Activated CD8-positive, alpha-beta T cell treated with anti-CD3 and anti-CD28 coated beads for 36 hours (primary cell): ENCODE data around the gene PLEKHF1. TPM values are rescaled to one million over a fixed set of nuclear protein-coding genes. Genes with fewer than 3 reads are reported as not detected.

Experiments used
- ATAC-seq: fragments of 200-7000 bp; cut with Tn5 transposase; one replicate; pipeline ENCODE4 v1.10.0; 2021; ENCODE audit warnings: mild to moderate bottlenecking, moderate library complexity
- CTCF ChIA-PET: fragments of 350-600 bp; sonication (Branson Sonifier 250); formaldehyde crosslinking; loops from one replicate; lab custom pipeline; 2021; ENCODE audit warnings: antibody characterized with exemption; lab: Charles Lee
- POLR2A ChIA-PET: fragments of 350-600 bp; sonication (Branson Sonifier 250); formaldehyde crosslinking; loops from one replicate; lab custom pipeline; 2021; ENCODE audit warnings: antibody characterized with exemption; lab: Charles Lee
- DNase-seq: peaks from one replicate; pipeline ENCODE4 v3.0.0-alpha.2; 2020
- H3K27ac Mint-ChIP-seq: one replicate; pipeline ENCODE4 v1.8.0; 2021; ENCODE audit warnings: mild to moderate bottlenecking, mixed read lengths
- H3K27me3 Mint-ChIP-seq: one replicate; pipeline ENCODE4 v1.8.0; 2021; ENCODE audit warnings: mixed read lengths
- H3K36me3 Mint-ChIP-seq: one replicate; pipeline ENCODE4 v1.8.0; 2021; ENCODE audit warnings: low read depth, mixed read lengths
- H3K4me1 Mint-ChIP-seq: one replicate; pipeline ENCODE4 v1.8.0; 2021; ENCODE audit warnings: low read depth, mixed read lengths
- H3K4me3 Mint-ChIP-seq: one replicate; pipeline ENCODE4 v1.8.0; 2021; ENCODE audit warnings: mild to moderate bottlenecking, moderate library complexity, mixed read lengths
- H3K9me3 Mint-ChIP-seq: one replicate; pipeline ENCODE4 v1.8.0; 2021; ENCODE audit warnings: mixed read lengths
- intact Hi-C: fragments of 100-400 bp; cut with micrococcal nuclease; formaldehyde crosslinking; loops from one replicate; pipeline ENCODE4 v1.10.0; 2022
- total RNA-seq, 2 experiments: library from RNA; stranded (reverse); gene quantifications; one replicate each; pipeline ENCODE4 v1.2.3, GENCODE V29; 2021
- TF ChIP-seq, protein P1 (sequence below): fragments of 200-600 bp; IDR thresholded peaks from one replicate; pipeline ENCODE4 v1.8.0; 2022; ENCODE audit warnings: antibody characterized with exemption, mild to moderate bottlenecking

Gene PLEKHF1
- total RNA-seq, 2 experiments from 2014 or later: 30.4 to 31.7 TPM

DNA sequence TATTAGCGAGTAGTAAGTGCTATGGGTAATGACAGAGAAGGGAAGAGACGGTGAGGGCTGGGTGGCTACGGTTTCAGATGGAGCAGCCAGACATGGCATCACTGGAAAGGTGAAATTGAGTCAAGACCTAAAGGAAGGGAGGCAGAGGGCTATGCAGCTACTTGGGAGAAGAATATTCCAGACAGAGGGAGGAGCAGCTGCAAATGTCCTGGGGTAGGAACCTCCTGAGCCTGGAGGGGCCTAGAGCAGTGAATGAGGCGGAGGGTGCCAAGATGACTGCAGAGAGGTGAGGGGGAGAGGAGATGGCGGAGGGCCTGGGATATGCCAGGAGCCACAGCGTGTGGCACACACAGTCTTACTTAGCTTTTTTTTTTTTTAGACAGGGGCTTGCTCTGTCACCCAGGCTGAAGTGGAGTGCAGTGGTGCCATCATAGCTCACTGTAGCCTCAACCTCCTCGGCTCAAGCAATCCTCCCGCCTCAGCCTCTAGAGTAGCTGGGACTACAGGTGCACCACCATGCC is 21.1 kb downstream of the PLEKHF1 start:
- Mint-ChIP-seq H3K9me3 (peaks cover 4% of the 10 kb centered on the region), H3K36me3 (peaks cover 7% of the 10 kb centered on the region), H3K27me3 (no peaks in the 10 kb centered on the region), H3K27ac (no peak overlapping the region), H3K4me1 (peaks cover 45% of the 10 kb centered on the region), H3K4me3 (no peak overlapping the region)
- TF ChIP-seq, protein P1, sequence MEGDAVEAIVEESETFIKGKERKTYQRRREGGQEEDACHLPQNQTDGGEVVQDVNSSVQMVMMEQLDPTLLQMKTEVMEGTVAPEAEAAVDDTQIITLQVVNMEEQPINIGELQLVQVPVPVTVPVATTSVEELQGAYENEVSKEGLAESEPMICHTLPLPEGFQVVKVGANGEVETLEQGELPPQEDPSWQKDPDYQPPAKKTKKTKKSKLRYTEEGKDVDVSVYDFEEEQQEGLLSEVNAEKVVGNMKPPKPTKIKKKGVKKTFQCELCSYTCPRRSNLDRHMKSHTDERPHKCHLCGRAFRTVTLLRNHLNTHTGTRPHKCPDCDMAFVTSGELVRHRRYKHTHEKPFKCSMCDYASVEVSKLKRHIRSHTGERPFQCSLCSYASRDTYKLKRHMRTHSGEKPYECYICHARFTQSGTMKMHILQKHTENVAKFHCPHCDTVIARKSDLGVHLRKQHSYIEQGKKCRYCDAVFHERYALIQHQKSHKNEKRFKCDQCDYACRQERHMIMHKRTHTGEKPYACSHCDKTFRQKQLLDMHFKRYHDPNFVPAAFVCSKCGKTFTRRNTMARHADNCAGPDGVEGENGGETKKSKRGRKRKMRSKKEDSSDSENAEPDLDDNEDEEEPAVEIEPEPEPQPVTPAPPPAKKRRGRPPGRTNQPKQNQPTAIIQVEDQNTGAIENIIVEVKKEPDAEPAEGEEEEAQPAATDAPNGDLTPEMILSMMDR: no peak
- intact Hi-C loops: no loop called here
- DNase-seq: no peak
- ChIA-PET CTCF (interaction anchor here (1.3 to 2.4 kb wide), 6 partner anchors 8 to 75 kb away, joined by 3 to 11 read pairs (median 7); partner anchors contain the start of gene PLEKHF1), POLR2A (interaction anchor here (0.6 to 1.7 kb wide), 4 partner anchors 29 to 79 kb away, joined by 3 to 7 read pairs (median 4); partner anchors contain the start of gene C19orf12)
- no peak for ATAC-seq

DNA sequence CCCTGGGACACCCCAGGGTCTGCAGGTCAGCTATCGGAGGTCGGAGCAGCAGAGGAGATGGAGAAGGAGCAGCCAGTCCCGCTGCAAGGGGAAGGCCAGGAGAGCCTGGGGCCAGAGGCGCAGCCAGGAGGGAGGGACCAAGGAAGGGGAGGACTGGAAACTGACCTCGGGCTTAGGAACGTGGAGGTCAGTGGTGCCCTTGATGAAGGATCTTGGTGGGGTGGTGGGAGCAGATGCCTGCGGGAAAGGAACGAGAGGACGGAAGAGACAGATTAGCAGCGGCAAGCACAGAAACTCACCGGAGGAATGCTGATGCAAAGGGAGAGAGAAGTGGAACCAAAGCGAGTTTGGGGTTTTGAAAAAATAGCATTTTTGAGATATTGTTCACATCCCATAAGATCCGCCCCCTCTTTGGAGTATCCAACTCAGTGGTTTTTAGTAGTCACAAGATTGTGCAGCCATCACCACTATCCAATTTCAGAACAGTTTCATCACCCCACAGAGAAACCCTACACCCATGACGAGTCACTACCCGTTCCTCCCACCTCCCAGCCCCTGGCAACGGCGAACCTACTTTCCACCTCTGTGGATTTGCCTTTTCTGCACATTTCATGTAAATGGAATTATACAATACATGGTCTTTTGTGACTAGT is 22.1 kb downstream of the PLEKHF1 start:
- peak overlapping the region; percentile 58 for H3K27ac Mint-ChIP-seq
- CTCF ChIA-PET: interaction anchor here (1.3 to 8.0 kb wide), 4 partner anchors 19 to 78 kb away, joined by 3 to 217 read pairs (median 8); partner anchors contain the start of genes PLEKHF1 and POP4
- intact Hi-C loops: no loop called here
- peak; percentile 71 for DNase-seq
- ATAC-seq: peak; percentile 60
- no peaks in the 10 kb centered on the region for H3K27me3 Mint-ChIP-seq
- H3K9me3 Mint-ChIP-seq: peaks cover 4% of the 10 kb centered on the region
- H3K4me1 Mint-ChIP-seq: peaks cover 37% of the 10 kb centered on the region
- no peak overlapping the region for H3K4me3 Mint-ChIP-seq
- POLR2A ChIA-PET: interaction anchor here (1.3 kb wide), 1 partner anchor 76 kb away, joined by 3 read pairs; no protein-coding TSS in a partner anchor
- H3K36me3 Mint-ChIP-seq: peaks cover 7% of the 10 kb centered on the region
- TF ChIP-seq, protein P1: no peak

DNA sequence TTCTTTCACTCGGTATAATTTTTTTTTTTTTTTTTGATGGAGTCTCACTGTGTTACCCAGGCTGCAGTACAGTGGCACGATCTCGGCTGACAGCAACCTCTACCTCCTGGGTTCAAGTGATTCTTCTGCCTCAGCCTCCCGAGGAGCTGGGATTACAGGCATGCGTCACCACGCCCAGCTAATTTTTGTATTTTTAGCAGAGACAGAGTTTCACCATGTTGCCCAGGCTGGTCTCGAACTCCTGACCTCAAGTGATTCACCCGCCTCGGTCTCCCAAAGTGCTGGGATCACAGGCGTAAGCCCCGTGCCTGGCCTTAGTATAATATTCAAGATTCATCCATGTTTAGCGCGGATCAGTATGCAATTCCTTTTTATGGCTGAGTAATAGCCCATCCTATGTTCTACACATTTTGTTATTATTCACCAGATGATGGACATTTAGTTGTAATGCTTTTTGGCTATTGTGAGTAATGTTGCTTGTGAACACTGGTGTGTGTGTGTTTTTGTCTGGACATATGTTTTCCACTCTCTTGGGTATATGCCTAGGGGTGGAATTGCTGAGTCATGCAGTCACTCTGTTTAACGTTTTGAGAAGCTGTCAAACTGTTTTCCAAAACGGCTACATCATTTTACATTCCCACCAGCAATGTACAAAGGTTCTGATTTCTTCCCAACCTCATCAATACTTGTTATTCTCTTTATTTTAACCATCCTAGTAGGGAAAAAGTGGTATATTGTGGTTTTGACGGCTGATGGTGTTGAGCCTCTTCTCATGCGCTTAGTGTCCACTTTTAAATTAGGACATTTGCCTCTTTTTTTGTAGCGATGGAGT is 22.9 kb downstream of the PLEKHF1 start:
- Mint-ChIP-seq H3K27ac (peak overlapping the region; percentile 58), H3K4me1 (peaks cover 33% of the 10 kb centered on the region), H3K27me3 (no peaks in the 10 kb centered on the region), H3K4me3 (no peak overlapping the region), H3K36me3 (peaks cover 7% of the 10 kb centered on the region), H3K9me3 (peaks cover 4% of the 10 kb centered on the region)
- no peak for DNase-seq
- ChIA-PET CTCF (interaction anchor here (1.8 to 8.0 kb wide), 2 partner anchors 20 to 79 kb away, joined by 6 to 217 read pairs; partner anchors contain the start of gene POP4), POLR2A (interaction anchor here (1.0 to 1.3 kb wide), 2 partner anchors 19 to 77 kb away, joined by 3 to 6 read pairs; no protein-coding TSS in a partner anchor)
- ATAC-seq: no peak
- intact Hi-C loops: no loop called here
- TF ChIP-seq, protein P1: no peak

DNA sequence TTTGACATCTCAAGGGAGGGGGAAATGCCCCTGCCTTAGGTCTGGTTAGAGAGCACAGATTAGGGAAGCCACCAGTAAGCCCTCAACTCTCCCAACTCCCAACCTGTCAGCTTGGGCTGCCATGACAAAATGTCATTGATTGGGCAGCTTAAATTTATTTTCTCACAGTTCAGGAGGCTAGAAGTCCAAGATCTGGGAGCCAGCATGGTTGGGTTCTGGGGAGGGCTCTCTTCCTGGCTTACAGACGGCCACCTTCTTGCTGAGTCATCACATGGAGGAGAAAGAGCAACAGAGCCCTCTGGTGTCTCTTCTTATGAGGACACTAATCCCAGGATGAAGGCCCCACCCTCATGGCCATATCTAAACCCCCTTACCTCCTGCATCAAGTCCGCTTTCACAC is 25.6 kb downstream of the PLEKHF1 start:
- H3K4me1 Mint-ChIP-seq: peaks cover 33% of the 10 kb centered on the region
- peaks cover 4% of the 10 kb centered on the region for H3K9me3 Mint-ChIP-seq
- peak overlapping the region; percentile 48 for H3K27ac Mint-ChIP-seq
- intact Hi-C loops: loop anchor here (1.0 kb wide), 1 partner anchor 81 kb away; no protein-coding TSS in a partner anchor
- peaks cover 7% of the 10 kb centered on the region for H3K36me3 Mint-ChIP-seq
- peak; percentile 79 for ATAC-seq
- H3K4me3 Mint-ChIP-seq: no peak overlapping the region
- peak; percentile 77 for DNase-seq
- POLR2A ChIA-PET: interaction anchor here (0.6 to 3.4 kb wide), 7 partner anchors 9 to 85 kb away, joined by 3 to 20 read pairs (median 4); partner anchors contain the start of genes PLEKHF1 and POP4
- CTCF ChIA-PET: interaction anchor here (0.7 to 8.0 kb wide), 15 partner anchors 9 to 82 kb away, joined by 3 to 300 read pairs (median 10); partner anchors contain the start of genes C19orf12, PLEKHF1 and POP4
- TF ChIP-seq, protein P1: peak; percentile 69
- no peaks in the 10 kb centered on the region for H3K27me3 Mint-ChIP-seq
